Suppressor macrophage treated with lipopolysaccharide for 4 hours (primary cell): ENCODE data around the gene LMNTD2.

ENCODE experiments used
- DNase-seq: peaks from one replicate; pipeline ENCODE4 v3.0.0-alpha.2; 2020

Gene LMNTD2, protein sequence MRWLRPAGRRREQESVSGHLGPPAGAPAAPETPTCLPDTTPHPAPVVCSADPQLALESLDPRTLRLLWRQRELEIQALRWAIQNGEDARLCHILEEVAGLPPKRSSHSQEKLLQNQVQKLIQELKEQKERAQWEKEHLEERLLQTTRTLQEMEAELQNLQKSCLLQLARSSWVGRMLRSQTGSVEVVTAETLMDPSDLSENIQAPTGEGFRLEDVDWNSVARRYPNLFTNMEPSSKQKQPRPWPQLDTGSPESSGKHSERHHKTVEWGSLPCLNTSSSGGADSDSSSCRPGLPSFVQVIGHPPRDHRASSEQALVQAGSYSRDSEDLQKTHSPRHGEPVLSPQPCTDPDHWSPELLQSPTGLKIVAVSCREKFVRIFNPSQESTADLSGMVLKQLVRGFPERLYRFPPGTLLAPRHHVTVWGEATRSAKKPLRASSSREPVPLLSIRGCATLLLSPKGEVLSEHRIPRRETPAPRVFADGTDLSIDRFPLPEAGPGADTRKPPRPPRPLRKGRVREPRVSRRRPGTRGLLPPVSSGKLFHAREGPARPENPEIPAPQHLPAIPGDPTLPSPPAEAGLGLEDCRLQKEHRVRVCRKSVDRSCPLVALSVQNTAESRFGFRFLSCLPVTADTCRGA

DNA sequence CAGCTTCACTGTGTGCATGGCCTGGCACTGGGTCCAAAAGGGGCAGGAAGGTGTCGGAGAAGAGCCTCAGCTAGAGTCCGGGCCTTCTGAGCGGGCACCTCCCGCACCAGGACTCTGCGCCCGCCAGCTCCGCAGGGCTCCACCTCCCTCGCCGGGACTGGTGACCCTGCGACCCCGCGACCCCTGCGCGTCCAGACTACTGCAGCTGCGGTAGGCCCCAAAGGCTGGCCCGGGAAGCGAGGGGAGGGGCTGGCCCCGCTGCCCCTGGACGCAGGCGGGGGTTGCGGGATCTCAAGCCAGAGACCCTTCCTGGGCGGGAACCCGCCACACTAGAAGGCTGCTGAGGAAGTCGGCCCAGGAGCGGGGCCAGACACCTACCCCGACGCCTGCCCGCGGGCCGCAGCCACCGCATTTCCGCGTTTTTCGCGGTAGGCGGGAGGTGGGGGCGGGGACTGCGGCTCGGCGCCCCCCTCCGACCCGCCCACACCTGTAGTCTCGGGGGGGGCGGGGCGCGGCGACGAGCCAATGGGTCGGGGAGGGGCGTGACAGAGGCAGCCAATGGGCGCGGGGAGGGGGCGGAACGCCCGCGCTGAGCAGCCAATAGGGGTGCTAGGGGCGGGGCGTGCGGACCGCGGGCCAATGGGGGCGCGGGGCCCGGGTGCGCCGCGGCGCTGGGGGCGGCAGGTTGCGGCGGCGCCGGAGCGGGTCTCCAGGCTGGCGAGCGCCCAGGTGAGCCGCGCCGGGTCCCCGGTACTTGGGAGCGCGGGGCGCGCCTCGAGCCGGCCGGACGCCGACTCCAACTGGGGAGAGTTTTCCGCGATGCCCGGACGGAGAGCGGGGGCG, at the start of gene LMNTD2, which contains the start of gene RASSF7:
LMNTD2 (minus strand) TSS at position 434 of the 843 bp plus-strand sequence; CDS start at position 412, 22 bp downstream.
RASSF7 (plus strand) TSS at position 666 of the 843 bp plus-strand sequence. CDS start 799 bp downstream, outside the sequence.
- DNase-seq, result peak; percentile 96

DNA sequence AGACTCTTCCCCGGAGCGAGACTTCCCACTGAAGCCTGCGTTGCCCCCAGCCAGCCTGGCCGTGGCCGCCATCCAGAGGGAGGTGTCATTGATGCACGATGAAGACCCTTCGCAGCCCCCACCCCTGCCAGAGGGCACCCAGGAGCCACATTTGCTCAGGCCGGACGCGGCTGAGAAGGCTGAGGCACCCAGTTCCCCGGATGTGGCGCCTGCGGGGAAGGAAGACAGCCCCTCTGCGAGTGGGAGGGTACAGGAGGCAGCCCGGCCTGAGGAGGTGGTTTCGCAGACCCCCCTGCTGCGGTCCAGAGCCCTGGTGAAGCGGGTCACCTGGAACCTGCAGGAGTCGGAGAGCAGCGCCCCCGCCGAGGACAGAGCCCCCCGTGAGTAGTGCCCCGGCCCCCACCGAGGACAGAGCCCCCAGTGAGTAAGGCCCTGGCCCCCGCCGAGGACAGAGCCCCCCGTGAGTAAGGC, 48.8 kb upstream of the LMNTD2 start:
- DNase-seq, result no peak

DNA sequence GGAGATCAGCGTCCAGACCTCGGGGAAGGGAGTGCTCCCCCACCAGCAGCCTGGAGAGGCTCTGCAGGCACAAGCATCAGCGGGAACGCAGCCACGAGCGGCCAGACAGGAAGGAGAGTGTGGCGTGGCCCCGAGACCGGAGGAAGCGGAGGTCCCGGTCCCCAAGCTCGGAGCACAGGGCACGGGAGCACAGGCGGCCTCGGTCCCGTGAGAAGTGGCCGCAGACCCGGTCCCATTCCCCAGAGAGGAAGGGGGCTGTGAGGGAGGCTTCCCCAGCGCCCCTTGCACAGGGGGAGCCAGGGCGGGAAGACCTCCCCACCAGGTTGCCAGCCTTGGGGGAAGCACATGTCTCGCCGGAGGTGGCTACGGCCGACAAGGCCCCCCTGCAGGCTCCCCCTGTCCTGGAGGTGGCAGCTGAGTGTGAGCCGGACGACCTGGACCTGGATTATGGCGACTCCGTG, 48.3 kb upstream of the LMNTD2 start:
- no peak for DNase-seq

DNA sequence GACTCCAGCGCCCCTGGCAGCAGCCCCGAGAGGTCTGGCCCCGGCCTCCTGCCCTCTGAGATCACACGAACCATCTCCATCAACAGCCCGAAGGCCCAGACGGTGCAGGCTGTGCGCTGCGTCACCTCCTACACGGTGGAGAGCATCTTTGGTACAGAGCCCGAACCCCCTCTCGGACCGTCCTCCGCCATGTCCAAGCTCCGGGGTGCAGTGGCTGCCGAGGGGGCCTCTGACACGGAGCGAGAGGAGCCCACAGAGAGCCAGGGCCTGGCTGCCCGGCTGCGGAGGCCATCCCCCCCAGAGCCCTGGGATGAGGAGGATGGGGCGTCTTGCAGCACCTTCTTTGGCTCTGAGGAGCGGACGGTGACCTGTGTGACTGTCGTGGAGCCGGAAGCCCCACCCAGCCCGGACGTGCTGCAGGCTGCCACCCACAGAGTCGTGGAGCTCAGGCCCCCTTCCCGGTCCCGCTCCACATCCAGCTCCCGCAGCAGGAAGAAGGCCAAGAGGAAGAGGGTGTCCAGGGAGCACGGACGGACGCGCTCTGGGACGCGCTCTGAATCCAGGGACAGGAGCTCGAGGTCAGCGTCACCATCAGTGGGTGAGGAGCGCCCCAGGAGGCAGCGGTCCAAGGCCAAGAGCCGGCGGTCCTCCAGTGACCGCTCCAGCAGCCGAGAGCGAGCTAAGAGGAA, 47.6 kb upstream of the LMNTD2 start:
- no peak for DNase-seq

DNA sequence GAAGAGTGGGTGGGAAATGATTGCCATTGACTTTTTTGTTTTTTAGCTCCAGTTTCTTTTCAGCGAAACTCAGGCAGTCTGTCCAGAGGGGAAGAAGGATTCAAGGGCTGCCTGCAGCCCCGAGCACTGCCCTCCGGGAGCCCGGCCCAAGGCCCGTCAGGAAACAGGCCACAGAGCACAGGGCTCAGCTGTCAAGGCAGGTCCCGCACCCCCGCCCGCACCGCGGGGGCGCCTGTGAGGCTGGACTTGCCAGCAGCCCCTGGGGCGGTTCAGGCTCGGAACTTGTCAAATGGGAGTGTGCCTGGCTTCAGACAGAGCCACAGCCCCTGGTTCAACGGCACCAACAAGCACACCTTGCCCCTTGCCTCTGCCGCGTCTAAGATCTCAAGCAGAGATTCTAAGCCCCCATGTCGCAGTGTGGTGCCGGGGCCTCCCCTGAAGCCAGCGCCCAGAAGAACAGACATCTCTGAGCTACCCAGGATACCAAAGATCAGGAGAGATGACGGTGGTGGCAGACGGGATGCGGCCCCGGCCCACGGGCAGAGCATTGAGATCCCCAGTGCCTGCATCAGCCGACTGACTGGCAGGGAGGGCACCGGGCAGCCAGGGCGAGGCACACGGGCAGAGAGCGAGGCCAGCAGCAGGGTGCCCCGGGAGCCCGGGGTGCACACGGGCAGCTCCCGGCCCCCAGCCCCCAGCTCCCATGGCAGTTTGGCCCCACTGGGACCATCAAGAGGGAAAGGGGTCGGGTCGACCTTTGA, 46.7 kb upstream of the LMNTD2 start:
- DNase-seq, result no peak

DNA sequence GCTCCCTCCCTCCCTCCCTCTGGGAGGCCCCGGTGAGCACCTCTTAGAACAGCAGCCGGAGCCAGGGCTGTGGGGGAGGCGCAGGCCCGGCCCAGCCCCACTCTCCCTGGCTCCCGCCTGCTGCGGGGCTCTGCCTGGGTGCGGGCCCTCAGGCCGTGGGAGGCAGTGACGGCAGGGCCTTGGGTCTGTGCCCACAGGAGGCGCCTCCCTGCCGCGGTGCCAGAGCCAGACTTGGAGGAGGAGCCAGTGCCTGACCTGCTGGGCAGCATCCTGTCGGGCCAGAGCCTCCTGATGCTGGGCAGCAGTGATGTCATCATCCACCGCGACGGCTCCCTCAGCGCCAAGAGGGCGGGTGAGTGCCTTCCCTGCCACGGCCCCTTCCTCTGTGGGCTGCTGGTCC, 45.7 kb upstream of the LMNTD2 start:
- no peak for DNase-seq

DNA sequence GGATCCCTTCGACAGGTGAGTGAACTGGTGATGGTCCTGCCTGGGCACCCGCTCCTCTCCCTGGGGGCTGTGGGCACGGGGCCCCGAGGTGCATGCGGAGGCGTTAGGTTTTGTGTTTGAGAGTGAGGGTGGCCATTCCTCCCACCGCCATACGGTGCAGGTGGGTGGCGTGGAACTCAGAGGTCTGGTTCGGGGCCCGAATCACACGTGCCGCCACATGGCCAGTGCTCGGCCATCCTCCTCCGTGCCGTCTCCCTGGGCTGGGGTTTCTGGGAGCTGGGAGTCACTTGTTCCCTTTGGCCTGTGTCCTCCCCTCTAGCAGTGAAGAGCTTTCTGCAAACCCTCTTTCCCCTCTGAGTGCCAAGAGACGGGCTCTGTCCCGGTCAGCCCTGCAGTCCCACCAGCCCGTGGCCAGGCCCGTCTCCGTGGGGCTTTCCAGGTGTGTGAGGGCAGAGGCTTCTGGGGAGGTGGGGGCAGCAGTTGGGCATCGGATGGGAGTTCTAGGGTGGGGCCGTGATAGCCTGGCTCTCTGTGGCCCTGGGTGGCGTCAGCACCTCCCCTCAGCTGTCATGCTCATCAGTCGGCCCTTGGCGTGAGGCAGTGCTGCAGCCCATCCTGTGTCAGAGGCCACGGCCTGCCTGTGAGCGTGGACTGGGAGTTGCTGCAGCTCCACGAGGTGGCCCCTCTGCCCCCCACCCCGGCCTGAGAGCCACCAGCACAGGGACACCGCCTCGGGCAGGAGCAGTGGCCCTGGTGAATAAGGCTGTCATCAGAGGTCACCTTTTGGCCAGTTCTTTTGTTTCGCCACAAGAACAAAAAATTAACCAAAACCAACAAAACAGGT, 45.0 kb upstream of the LMNTD2 start:
- no peak for DNase-seq

DNA sequence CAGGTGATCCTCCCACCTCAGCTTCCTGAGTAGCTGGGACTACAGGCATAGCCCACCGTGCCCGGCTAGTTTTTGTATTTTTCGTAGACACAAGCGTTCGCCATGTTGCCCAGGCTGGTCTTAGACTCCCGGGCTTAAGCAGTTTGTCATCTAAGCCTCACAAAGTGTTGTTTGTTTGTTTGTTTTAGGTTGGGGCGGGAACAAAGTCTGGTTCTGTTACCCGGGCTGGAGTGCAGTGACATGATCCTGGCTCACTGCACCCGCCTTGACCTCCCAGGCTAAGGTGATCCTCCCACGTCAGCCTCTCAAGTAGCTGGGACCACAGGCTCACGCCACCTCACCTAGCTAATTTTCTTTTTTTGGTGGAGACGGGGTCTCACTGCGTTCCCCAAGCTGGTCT, 42.6 kb upstream of the LMNTD2 start:
- no peak for DNase-seq

DNA sequence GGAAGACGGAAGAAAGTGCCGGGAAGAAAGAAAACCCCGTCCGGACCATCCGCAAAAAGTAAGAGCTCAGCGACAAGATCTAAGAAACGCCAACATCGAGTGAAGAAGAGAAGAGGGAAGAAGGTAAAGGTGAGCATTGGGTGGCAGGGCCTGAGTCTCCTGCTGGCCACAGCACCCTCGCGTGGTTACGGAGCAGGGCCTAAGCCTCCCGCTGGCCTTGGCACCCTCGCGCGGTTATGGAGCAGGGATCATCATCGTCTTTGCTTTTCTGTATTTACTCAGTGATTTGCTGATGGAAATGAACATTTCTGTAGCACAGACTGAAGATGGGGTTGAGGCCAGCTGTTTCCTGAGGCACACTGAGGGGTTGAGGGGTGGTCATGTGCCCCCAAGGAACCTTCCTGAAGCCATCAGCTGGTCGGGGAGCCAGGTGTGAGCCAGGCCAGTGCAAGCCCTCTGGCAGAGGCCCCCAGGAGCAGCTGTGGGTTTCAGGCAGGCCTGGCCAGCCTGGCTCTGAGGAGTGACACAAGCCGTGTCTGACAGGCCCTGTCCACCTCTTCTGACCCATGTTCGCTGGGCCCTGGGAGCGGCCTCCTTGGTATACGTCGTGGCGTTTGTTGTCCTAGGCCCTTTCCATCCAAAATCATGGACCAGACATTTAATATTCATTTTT, 41.2 kb upstream of the LMNTD2 start:
- DNase-seq, result no peak

DNA sequence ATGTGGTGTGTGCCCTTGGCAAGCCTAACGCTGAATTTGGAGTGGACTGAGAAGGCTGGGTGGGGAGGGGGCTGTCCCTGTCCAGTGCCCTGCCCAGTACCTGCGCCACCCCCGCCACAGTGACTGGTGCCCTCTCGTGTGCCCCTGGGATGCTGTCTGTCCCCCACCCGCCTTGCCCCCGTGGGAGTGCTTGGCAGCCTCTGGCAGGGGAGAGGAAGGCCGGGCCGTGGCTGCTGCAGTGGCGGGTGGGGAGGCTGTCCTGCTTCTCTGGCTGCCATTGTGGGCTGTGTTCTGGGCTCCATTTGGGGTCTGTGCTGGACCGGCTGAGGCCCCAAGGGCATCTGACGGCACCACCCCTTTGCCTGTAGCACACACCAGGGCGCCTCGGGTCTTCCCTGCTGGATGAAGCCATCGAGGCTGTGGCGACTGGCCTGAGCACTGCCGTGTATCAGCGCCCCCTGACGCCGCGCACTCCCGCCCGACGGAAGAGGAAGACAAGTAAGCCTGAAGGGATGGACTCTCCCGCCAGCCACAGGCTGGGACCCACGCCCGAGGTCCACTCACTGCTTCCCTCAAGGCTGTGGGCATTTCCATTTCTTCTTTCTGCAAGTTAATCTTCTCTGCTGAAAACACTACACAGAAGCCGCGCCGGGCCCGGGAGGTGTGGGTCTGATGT, 37.6 kb upstream of the LMNTD2 start:
- DNase-seq, result no peak

DNA sequence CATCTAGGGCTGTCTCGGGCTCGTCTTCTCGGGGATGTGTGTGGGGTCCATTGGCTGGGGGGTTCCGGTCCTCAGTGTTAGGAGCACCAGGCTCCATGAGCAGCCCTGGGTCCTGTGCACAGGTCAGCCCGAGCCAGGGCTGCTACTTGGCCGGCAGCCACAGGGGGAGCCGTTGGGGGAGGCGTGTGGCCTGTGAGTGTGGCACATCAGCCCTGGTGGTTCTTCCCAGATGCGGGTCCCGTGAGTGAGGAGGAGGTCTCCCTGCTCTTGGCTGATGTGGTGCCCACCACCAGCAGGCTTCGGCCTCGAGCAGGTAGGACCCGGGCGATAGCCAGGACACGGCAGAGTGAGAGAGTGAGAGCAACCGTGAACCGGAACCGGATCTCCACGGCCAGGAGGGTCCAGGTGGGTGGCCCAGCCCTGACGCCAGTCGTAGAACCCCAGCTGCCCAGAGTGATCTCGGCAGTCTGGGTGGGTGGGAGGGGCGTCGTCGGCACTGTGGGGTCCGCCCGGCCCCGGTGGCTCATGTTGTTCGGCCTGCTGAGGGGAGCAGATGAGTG, 36.7 kb upstream of the LMNTD2 start:
- DNase-seq, result no peak

DNA sequence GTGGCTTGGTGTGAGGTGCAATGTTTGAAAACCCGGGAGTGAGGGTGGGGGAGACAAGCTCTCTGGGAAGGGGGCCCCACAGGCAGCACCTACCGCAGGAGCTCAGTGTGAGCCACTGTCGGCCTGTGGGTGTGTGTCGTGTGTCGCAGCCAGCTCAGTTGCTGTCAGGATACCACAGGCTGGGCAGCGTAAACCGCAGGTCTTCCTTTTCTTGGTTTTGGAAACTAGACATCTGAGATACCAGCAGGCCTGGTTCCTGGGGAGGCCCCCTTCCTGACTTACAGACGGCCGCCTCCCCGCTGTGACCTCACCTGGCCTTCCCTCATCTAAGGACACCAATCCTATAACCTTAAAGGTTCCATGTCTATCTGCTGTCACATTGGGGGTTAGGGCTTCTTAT, 35.8 kb upstream of the LMNTD2 start:
- DNase-seq, result no peak

DNA sequence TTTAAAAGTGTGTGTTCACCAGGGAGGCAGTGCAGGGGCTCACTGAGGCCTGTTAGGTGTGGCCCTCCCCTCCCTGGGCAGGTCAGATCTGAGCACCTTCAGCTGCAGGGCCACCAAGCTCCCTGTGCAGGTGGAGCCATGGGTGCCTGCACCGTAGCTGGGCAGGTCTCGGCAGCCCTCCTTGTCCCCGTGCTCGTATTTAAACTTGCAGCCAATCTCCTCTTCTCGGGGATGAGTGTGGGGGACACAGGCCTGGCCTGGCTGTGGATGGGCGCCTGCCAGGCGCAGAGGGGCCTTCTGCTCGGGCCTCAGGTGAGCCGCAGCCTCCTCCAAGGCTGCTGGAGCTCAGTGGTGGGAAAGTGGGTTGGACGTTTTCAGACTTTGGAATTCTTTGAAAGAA, 34.9 kb upstream of the LMNTD2 start:
- DNase-seq, result no peak

DNA sequence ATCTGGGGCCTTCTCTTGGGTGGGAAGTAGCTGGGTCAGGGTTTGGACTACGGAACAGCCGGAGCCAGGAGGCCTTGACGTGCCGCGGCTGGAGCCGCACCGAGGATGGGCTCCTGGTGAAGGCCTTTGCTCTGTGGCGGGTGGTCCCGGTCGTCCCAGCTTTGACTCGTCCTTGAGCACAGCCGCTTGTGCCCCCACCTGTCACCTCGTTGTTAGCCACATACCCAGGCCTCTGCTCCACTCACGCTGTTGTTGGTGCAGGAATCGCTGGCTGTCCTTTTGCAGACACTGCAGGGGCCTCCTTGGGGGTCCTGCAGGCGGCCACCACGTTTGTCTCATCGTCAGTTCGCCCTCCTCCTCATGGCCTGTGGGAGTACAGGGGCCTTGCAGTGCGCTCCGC, 32.8 kb upstream of the LMNTD2 start:
- no peak for DNase-seq

DNA sequence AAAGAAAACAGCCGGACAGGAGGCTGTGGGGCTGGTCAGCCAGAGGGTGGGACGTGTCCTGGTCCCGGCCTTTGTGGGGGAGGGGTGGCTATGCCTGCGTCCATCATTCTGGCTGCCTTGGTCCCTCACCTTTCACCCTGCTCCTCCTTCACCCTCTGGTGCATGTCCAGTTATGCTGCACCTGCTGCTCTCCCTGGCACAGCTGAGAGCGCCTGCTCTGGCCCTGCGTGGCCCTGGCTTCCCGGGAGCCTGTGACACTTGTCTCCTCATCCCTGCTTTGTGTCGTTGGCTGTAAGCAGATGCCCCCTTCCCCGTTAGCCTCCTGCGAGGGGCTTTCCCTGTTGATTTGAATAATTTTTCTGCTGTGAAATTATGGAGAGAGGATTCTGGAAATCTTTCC, 32.4 kb upstream of the LMNTD2 start:
- no peak for DNase-seq

DNA sequence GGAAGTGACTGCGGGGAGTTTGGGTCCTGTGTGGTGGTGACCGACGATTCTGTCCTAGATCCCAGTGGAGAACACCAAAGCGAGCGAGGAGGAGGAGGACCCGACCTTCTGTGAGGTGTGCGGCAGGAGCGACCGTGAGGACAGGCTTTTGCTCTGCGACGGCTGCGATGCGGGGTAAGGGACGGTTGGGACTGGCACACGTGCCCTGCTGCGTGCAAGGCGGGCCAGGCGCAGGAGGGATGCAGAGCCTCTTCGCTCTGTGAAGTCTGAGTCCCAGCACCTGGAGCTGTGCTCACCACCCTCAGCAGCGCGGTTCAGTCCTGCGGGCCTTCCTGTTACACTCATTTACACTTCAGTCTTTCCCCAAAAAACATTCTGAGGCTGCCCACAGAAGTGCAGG, 32.0 kb upstream of the LMNTD2 start:
- DNase-seq, result no peak

DNA sequence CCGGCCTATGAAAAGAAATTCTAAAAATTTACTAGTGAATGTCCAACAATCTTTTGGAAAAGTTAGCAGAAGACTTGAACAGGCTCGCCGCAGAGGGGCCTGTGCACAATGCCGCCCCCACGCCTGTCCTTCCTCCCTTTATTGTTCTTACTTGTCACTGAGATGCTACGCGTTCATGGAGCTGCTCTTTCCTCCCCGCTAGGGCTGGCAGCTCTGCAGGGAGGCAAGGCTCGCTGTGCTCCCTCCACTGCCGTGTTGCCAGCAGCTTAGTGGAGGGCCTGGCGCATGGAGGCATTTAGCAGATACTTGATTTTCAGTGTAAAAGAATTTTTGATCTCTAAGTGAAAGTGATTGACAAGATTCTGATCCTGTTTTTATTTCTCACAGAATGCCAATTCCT, 30.5 kb upstream of the LMNTD2 start:
- no peak for DNase-seq

DNA sequence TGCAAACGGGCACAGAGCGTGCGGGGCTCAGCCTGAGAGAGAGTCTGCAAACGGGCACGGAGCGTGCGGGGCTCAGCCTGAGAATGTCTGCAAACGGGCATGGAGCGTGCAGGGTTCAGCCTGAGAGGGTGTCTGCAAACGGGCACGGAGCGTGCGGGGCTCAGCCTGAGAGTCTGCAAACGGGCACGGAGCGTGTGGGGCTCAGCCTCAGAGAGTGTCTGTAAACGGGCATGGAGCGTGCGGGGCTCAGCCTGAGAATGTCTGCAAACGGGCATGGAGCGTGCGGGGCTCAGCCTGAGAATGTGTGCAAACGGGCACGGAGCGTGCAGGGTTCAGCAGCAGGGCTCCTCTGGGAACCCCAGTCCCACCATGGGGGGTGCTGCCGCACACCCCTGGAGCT, 29.3 kb upstream of the LMNTD2 start:
- no peak for DNase-seq

DNA sequence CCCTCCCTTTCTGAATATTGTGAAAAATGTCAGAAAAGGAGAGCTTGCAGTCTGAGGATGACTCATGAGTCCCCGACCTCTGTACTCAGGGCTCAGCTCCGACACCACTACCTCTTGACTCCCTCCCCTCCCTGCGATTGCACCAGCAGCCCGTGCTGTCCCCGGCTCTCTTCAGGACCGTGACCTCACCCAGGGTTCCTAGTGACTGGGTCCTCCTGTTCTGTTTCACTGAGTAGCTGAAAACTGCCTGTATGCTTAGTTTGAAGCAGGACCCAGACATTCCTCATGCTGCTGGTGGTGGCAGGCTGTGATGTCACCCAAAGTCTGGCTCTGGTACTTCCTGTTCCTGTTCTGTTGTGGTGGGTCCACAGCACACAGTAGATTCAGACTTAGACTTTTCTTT, 27.4 kb upstream of the LMNTD2 start:
- peak; percentile 91 for DNase-seq
